HepG2 (cell line): Measurements from ENCODE around the gene PVALB. TPM values are rescaled to one million over a fixed set of nuclear protein-coding genes. Genes with fewer than 3 reads are reported as not detected.

Source experiments
- ATAC-seq: fragments of 200-7000 bp; cut with Tn5 transposase; 3 replicates; pipeline ENCODE4 v1.9.1; 2020; ENCODE audit warnings: mild to moderate bottlenecking, moderate library complexity
- BruUV-seq: library from RNA; stranded (reverse); fragments of 400-500 nt; replicated peaks from 2 replicates; lab custom pipeline; 2021; lab: Mats Ljungman, UMichigan
- CTCF ChIA-PET: fragments of 300-600 bp; formaldehyde crosslinking; extraction: SDS; loops from one replicate; lab custom pipeline; 2021; ENCODE audit warnings: low total read pairs, inconsistent platforms, low intra/inter-chr PET ratio; lab: Yijun Ruan, JAX
- POLR2A ChIA-PET: fragments of 350-600 bp; sonication (Branson Sonifier 250); formaldehyde crosslinking; loops from one replicate; lab custom pipeline; 2020; ENCODE audit warnings: antibody characterized with exemption, inconsistent platforms; lab: Yijun Ruan, JAX
- DNase-seq: peaks from one replicate; pipeline ENCODE4 v3.0.0-alpha.2; 2015; ENCODE audit warnings: low spot score
- FAIRE-seq: peaks from 3 replicates; lab custom pipeline; 2011; peaks lifted over from hg19 to GRCh38; lab: Jason Lieb, UNC
- H2AFZ ChIP-seq: one replicate; pipeline ENCODE4 v1.6.1; 2011; ENCODE audit warnings: low read length, inconsistent platforms
- H3K27ac ChIP-seq: fragments of 300-600 bp; 3 replicates; pipeline ENCODE4 v1.8.0; 2011; ENCODE audit warnings: mixed run types, mild to moderate bottlenecking, mixed read lengths, low read length, inconsistent platforms; ENCODE audit not compliant: insufficient read depth; ENCODE audit errors: extremely low read length
- H3K27me3 ChIP-seq, 2 experiments: fragments of 200-600 bp in 1 of 2; 2 replicates in 1 of 2; 3 replicates in 1 of 2; pipeline versions ENCODE4 v1.6.0 to v1.8.0; 2011; ENCODE audit warnings: low read length in 2 of 2, mild to moderate bottlenecking in 2 of 2, moderate library complexity in 2 of 2, inconsistent platforms in 1 of 2; ENCODE audit not compliant: insufficient read depth in 2 of 2, control insufficient read depth in 1 of 2
- H3K36me3 ChIP-seq, 2 experiments: fragments of 200-600 bp in 1 of 2; replicated peaks in 1 of 2; 2 replicates in 1 of 2; 3 replicates in 1 of 2; pipeline versions ENCODE4 v1.5.1 to v1.8.0; 2011; ENCODE audit warnings: low read length in 2 of 2, inconsistent platforms in 1 of 2; ENCODE audit not compliant: insufficient read depth in 2 of 2, control insufficient read depth in 1 of 2
- H3K4me1 ChIP-seq: 2 replicates; pipeline ENCODE4 v1.5.1; 2012; ENCODE audit warnings: low read length, inconsistent platforms; ENCODE audit not compliant: insufficient read depth
- H3K4me2 ChIP-seq: 2 replicates; pipeline ENCODE4 v1.6.0; 2011; ENCODE audit warnings: low read depth, low read length, inconsistent platforms
- H3K4me3 ChIP-seq, 3 experiments: fragments of 200-600 bp in 1 of 3; sonication (generic), shearing (Covaris generic) in 1 of 3; replicated peaks in 1 of 3; 2 replicates each; pipeline ENCODE4 v1.5.1; 2011 to 2016; ENCODE audit warnings: low read length in 3 of 3, inconsistent platforms in 2 of 3, low read depth in 2 of 3, mild to moderate bottlenecking in 2 of 3, control low read depth in 1 of 3, mixed read lengths in 1 of 3; ENCODE audit not compliant: insufficient read depth in 1 of 3
- H3K79me2 ChIP-seq: one replicate; pipeline ENCODE4 v1.6.1; 2011; ENCODE audit warnings: low read length, inconsistent platforms; ENCODE audit not compliant: insufficient read depth
- H3K9ac ChIP-seq: 2 replicates; pipeline ENCODE4 v1.6.0; 2011; ENCODE audit warnings: mild to moderate bottlenecking, low read depth, low read length, inconsistent platforms; ENCODE audit not compliant: insufficient read depth
- H3K9me3 ChIP-seq: 2 replicates; pipeline ENCODE4 v1.5.1; 2012; ENCODE audit warnings: mild to moderate bottlenecking, low read length
- H4K20me1 ChIP-seq: 2 replicates; pipeline ENCODE4 v1.6.0; 2011; ENCODE audit warnings: inconsistent platforms, mild to moderate bottlenecking, low read length, moderate library complexity; ENCODE audit not compliant: insufficient read depth
- AHR ChIP-seq: IDR thresholded peaks from 2 replicates; pipeline ENCODE4 v1.6.1; 2018; ENCODE audit warnings: missing genetic modification reagents, missing compliant biosample characterization
- HOXD1 ChIP-seq: sonication (generic); formaldehyde crosslinking; IDR thresholded peaks from 2 replicates; pipeline ENCODE4 v1.5.0; 2020; ENCODE audit warnings: missing genetic modification reagents
- ZFAT ChIP-seq: sonication (generic); formaldehyde crosslinking; conservative IDR thresholded peaks from 2 replicates; pipeline ENCODE4 v1.8.1; 2023; ENCODE audit warnings: missing genetic modification reagents, inconsistent platforms
- ZNF280D ChIP-seq: sonication (generic); formaldehyde crosslinking; IDR thresholded peaks from 2 replicates; pipeline ENCODE4 v1.5.1; 2020; ENCODE audit warnings: mild to moderate bottlenecking, missing genetic modification reagents
- ZNF577 ChIP-seq: sonication (generic); formaldehyde crosslinking; IDR thresholded peaks from 2 replicates; pipeline ENCODE4 v1.4.0; 2020; ENCODE audit warnings: mild to moderate bottlenecking, low read depth, missing genetic modification reagents, borderline replicate concordance
- WGBS: methylation state at CpG from one replicate; pipeline ENCODE4 v1.1.6; 2017; ENCODE audit warnings: low lambda C conversion rate; 5-methylcytosine and 5-hydroxymethylcytosine counted together
- in situ Hi-C: cut with HindIII; loops from 2 replicates; pipeline ENCODE4 v1.10.0; 2017; ENCODE audit warnings: low pct_unique_long_range_greater_than_20kb; ENCODE audit not compliant: extremely low pct_ligation_motif_present
- intact Hi-C: fragments of 100-400 bp; cut with micrococcal nuclease; formaldehyde crosslinking; loops from one replicate; pipeline ENCODE4 v1.10.0; 2022; ENCODE audit not compliant: unreplicated experiment
- polyA plus RNA-seq, 8 experiments: library from polyadenylated mRNA; depleted of rRNA in 3 of 8; stranded (reverse) in 7 of 8; unstranded in 1 of 8; fragments of >200 nt; fragmentation: Illumina TruSeq in 4 of 8; extraction: Trizol in 4 of 8; gene quantifications; 2 replicates each; pipeline versions ENCODE4 v1.2.1 to v1.2.3, GENCODE V29; 2011 to 2016; ENCODE audit warnings: low read depth in 4 of 8, missing spikeins in 1 of 8, mixed read lengths in 1 of 8; ENCODE audit not compliant: insufficient read depth in 1 of 8
- total RNA-seq, 5 experiments: library from RNA; depleted of rRNA; stranded (reverse); fragments of >200 nt; fragmentation: Illumina TruSeq; extraction: Trizol; gene quantifications; 2 replicates each; pipeline ENCODE4 v1.2.3, GENCODE V29; 2016; ENCODE audit warnings: low read depth in 1 of 5

Gene PVALB
- total and polyA plus RNA-seq, 2 of the 13 experiments (the other 11 are each of a cell fraction or from before 2014, with no cell fraction given) = not detected

DNA sequence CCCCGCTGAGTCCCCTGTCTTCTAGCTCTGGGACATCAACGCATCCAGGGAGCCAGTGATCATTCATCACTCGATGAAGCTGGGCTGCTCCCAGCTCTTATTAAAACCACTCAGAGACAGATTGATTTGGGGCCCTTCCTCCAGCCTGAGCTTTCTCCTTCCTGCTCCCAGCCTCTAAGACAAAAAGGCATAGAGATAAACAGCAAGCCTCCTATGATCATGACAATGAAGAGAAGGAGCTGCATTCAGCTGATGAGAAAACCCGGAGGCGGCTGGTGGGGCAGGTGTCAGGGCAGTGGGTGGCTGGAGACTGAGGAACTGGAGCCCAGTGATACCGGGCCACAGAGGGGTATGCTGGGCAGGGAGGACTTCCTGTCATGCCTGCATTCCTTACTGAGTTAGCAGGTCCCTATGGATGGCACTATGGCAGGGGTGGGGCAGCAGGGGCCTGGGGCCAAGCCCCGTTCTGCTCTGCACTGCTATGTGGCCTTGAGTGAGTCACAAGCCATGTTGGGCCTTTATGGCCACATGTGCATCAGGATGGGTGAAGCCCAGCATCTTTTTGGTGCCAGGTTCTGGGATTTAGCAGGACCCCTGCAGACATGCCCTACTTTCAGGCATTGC, 20.2 kb downstream of the PVALB start:
- intact Hi-C loops = no loop called here
- H3K4me3 ChIP-seq = no peak overlapping the region
- 3% methylated on average over 6 of the region's 7 CpGs for WGBS
- H3K4me2 ChIP-seq = no peak overlapping the region
- FAIRE-seq (no peak), DNase-seq (no peak), ATAC-seq (no peak)
- no peak overlapping the region for H2AFZ ChIP-seq
- ChIA-PET CTCF (no interaction called here), POLR2A (no interaction called here)
- no peak overlapping the region for H3K9ac ChIP-seq
- no peaks in the 10 kb centered on the region for H4K20me1 ChIP-seq
- H3K4me1 ChIP-seq = no peaks in the 10 kb centered on the region
- H3K36me3 ChIP-seq = no peaks in the 10 kb centered on the region
- H3K27ac ChIP-seq = no peak overlapping the region
- in situ Hi-C loops = no loop called here
- H3K9me3 ChIP-seq = no peaks in the 10 kb centered on the region
- H3K79me2 ChIP-seq = no peaks in the 10 kb centered on the region
- peaks cover 0 to 25% of the 10 kb centered on the region in 2 experiments; a peak in 3 of 5 replicates for H3K27me3 ChIP-seq
- no TSS peak for BruUV-seq
- TF ChIP-seq ZFAT (CRISPR knock-in tag) (no peak), AHR (CRISPR knock-in tag) (no peak), HOXD1 (CRISPR knock-in tag) (no peak), ZNF280D (CRISPR knock-in tag) (no peak), ZNF577 (CRISPR knock-in tag) (no peak)
